ENCODE data around the gene UBE2D2. TPM values are rescaled to one million over a fixed set of nuclear protein-coding genes. Genes with fewer than 3 reads are reported as not detected.

The UBE2D2 gene
- total RNA-seq, 1 donor from 2014 or later, result 124 TPM

- peak; percentile 72 to 75 for DNase-seq (ENCODE audit: low spot score in 2 of 2)
- FAIRE-seq, result no peak
Observed at GRCh38 chr5:139633295-139634027, 72.3 kb downstream of the UBE2D2 start.

GRCh38 chr5:139634028-139634325, 72.8 kb downstream of the UBE2D2 start:
- FAIRE-seq (no peak), DNase-seq (ENCODE audit: low spot score in 2 of 2) (no peak)

GRCh38 chr5:139634541-139634940, 73.4 kb downstream of the UBE2D2 start:
- FAIRE-seq, result no peak
- DNase-seq (ENCODE audit: low spot score in 2 of 2), result no peak

DNA sequence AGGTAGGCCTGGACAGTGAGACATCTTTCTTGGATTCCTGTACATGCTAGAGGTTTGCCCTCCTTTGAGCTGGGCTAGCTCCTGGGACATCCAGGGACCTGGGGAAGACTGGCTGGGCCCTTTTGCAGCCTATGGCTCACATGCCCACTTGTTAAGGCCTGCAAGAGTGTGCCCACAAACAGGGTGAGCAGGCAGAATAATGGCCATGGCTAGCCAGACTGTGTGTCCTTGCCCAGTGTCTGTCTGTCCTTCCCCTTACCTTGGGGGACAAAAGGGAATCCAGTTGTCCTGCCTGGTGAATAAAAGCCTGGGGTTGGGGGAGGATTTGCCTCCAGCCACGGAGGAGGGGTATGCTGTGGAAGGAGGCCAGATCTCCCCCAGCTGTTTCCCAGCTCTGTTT, 74.1 kb downstream of the UBE2D2 start:
- FAIRE-seq, result no peak

DNA sequence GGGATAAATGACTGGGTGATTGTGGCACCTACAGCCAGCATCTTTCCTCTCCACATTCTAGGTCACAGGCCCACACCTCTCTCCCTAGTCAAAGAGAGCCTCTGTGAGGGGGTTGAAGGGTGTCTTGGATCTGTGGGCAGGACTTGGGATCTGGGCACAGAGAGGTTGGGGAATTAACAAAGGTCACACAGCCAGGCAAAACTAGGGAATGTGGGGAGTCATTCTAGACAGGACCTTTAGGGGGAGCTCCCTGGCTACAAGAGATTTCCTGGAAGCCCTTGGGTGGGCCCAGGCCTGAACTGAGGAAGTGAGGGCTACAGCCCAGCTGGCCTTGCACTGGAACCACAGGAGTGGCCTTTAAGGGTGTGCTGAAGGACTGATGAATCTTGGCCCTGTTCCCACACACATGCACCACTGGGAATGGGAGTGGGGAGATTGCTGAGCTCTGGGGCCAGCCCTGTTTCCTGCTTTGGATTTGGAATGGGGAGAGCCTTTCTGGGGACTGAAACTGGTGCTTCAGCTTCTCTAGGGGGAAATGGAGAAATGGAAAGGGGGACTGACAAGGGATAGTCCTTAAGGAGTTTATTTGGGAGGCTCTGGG, 74.6 kb downstream of the UBE2D2 start:
- FAIRE-seq, result no peak
- peak; percentile 61 to 69 for DNase-seq (ENCODE audit: low spot score in 2 of 2)

More for the DNA sequence above, 74.1 kb downstream of the UBE2D2 start:
- no peak for DNase-seq (ENCODE audit: low spot score in 2 of 2)

DNA sequence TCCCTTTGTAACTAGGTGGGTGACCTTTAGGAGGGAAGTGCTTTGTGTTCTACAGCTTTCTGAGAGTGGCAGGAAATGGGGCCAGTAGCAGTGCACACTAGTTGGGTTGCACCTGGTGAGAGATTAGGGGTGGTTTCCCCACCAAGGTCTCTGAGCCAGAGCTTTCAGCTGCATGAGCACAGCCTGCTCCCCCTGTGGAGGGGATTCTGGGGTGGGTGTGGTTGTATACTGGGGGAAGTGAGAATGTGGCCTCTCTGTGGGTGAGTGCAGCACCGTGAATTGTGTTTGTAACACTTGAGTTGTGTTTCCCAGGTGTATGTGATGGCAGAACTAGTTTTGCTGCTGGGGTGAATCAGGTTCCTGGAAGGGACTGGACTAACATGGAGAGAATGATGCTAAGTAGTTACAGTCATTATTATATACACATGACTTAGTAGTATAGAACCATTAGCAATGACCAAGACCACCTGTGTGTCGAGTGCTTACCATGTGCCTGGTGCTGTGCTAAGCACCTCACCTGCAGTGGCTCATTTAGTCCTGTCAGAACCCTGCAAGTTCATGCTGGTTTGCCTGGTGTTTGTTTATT, 75.2 kb downstream of the UBE2D2 start:
- DNase-seq (ENCODE audit: low spot score in 2 of 2) (peak in 1 of 2 donors; percentile 26), FAIRE-seq (no peak)

- DNase-seq (ENCODE audit: low spot score in 2 of 2), result peak in 1 of 2 donors; percentile 46
- no peak for FAIRE-seq
Observed at GRCh38 chr5:139636975-139637408, 75.9 kb downstream of the UBE2D2 start.

GRCh38 chr5:139637438-139638089, 76.4 kb downstream of the UBE2D2 start:
- DNase-seq (ENCODE audit: low spot score in 2 of 2) (peak; percentile 90 to 95), FAIRE-seq (no peak)

- DNase-seq (ENCODE audit: low spot score in 2 of 2) (peak; percentile 87 to 88), FAIRE-seq (no peak)
Observed at GRCh38 chr5:139638090-139638735, 77.1 kb downstream of the UBE2D2 start.

GRCh38 chr5:139638736-139639618, 77.8 kb downstream of the UBE2D2 start:
- no peak for FAIRE-seq
- peak in 1 of 2 donors; percentile 9 for DNase-seq (ENCODE audit: low spot score in 2 of 2)

- peak in 1 of 2 donors; percentile 31 for DNase-seq (ENCODE audit: low spot score in 2 of 2)
- FAIRE-seq, result no peak
Observed at GRCh38 chr5:139639619-139640380, 78.7 kb downstream of the UBE2D2 start.

- FAIRE-seq (no peak), DNase-seq (ENCODE audit: low spot score in 2 of 2) (peak in 1 of 2 donors; percentile 9)
Observed at GRCh38 chr5:139640421-139641115, 79.4 kb downstream of the UBE2D2 start.

DNA sequence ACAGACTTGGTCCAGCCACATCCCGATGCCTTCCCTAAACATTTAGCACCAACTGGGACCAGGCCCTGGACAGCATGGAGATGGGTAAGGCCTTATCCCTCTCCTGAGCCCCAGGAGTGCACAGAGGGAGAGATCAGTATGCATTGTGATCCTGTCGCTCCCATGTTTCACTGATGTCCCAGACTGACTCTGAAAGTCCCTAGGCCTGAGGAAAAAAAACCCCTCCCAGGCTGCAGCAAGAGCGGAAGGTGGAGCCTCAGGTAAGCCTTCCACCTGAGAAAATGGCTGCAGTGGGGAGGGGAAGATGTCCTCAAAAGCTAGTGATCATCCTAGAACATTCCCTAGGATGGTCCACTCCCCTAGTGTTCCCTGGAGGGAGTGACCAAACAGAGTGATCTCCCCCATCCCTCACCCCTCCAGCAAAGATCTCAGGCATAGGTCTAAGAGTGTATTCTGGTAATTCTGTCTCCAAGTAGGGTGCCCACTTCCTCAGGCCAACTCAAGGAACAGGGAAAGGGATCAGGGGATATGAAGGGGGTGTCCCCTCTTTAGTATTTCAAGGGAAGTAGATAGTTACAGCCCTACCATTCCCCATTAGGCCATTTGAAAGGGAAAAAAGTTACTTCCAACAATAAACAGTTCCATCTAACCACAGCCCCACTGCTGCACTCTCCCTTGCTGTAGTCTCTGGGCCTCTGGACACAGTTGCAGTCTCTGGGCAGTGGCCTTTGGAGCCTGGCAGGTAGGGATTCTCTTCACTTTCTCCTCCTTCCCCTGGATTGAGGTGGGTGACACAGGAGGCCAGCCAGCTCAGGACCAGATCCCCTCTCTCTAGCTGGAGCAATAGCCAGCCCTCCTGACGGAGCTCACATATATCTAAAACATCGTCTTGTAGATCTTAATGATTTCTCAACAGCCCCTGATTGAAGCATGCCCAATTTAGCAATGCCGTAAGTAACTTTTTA, 80.3 kb downstream of the UBE2D2 start:
- FAIRE-seq, result no peak

GRCh38 chr5:139642213-139642612, 81.1 kb downstream of the UBE2D2 start:
- no peak for DNase-seq (ENCODE audit: low spot score in 2 of 2)
- FAIRE-seq, result no peak

More for the DNA sequence above, 80.3 kb downstream of the UBE2D2 start:
- DNase-seq (ENCODE audit: low spot score in 2 of 2), result peak in 1 of 2 donors; percentile 4

- FAIRE-seq (no peak), DNase-seq (ENCODE audit: low spot score in 2 of 2) (peak in 1 of 2 donors; percentile 4)
Observed at GRCh38 chr5:139642891-139643871, 82.0 kb downstream of the UBE2D2 start.

GRCh38 chr5:139644001-139644456, 82.9 kb downstream of the UBE2D2 start:
- DNase-seq (ENCODE audit: low spot score in 2 of 2), result no peak
- no peak for FAIRE-seq

Measured in frontal cortex (tissue), 4 donors.